ENCODE results near the gene ADAMTS1.

GRCh38 chr21:26804895-26805609 is 40.2 kb downstream of the ADAMTS1 start:
- TF ChIP-seq POLR2A (IDR thresholded peaks at IDR 0.05) (no peak), CTCF (IDR thresholded peaks at IDR 0.05 in 4 of 5, conservative IDR thresholded peaks at IDR 0.05 in 1 of 5) (no peak)
